ENCODE measurements around the gene SUOX.
"Not testable (repeated sequence)": the region's sequence is repeated elsewhere in the genome, so short reads cannot be mapped to it uniquely, and the experiment has no call there.

Gene SUOX

GRCh38 chr12:55985341-55985740 lies 11.7 kb upstream of the SUOX start:
- H3K4me1 ChIP-seq (ENCODE audit: control insufficient read depth, insufficient read depth, low read length), result no peaks in the 10 kb centered on the region

DNA sequence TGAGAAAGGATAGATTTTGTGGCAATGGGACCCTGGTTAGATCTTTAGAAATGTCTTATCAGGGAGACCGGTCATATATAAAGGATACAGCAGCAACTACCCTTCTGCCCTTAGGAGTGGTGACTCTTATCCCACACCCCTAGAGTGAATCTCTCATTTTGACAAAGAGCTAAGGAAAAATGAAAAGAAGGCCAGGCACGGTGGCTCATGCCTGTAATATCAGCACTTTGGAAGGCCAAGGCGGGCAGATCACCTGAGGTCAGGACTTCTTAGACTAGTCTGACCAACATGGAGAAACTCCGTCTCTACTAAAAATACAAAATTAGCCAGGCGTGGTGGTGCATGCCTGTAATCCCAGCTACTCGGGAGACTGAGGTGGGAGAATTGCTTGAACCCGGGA lies 11.1 kb upstream of the SUOX start:
- peaks cover 44% of the 10 kb centered on the region for H3K36me3 ChIP-seq (ENCODE audit: insufficient read depth, low read length)
- H3K27me3 ChIP-seq (ENCODE audit: control insufficient read depth, insufficient read depth, low read length); H3K4me2 ChIP-seq (ENCODE audit: low read length); H3K4me1 ChIP-seq (ENCODE audit: control insufficient read depth, insufficient read depth, low read length); H3K4me3 ChIP-seq (ENCODE audit: low read length); H3K9me3 ChIP-seq (replicated peaks; ENCODE audit: low read length); H3K9ac ChIP-seq (ENCODE audit: low read depth, low read length): not testable (repeated sequence)

More at GRCh38 chr12:55985341-55985740, 11.7 kb upstream of the SUOX start:
- Histone ChIP-seq H3K27me3 (ENCODE audit: control insufficient read depth, insufficient read depth, low read length) (no peaks in the 10 kb centered on the region), H3K36me3 (ENCODE audit: insufficient read depth, low read length) (peaks cover 41% of the 10 kb centered on the region), H3K9ac (ENCODE audit: low read depth, low read length) (no peak overlapping the region), H3K9me3 (replicated peaks; ENCODE audit: low read length) (no peaks in the 10 kb centered on the region), H3K4me2 (ENCODE audit: low read length) (no peak overlapping the region), H3K4me3 (ENCODE audit: low read length) (no peak overlapping the region)

GRCh38 chr12:55991110-55991509 lies 6.0 kb upstream of the SUOX start:
- Histone ChIP-seq H3K9me3 (replicated peaks; ENCODE audit: low read length) (no peaks in the 10 kb centered on the region), H3K36me3 (ENCODE audit: insufficient read depth, low read length) (peaks cover 67% of the 10 kb centered on the region), H3K4me2 (ENCODE audit: low read length) (no peak overlapping the region), H3K4me3 (ENCODE audit: low read length) (no peak overlapping the region), H3K27me3 (ENCODE audit: control insufficient read depth, insufficient read depth, low read length) (no peaks in the 10 kb centered on the region), H3K9ac (ENCODE audit: low read depth, low read length) (no peak overlapping the region), H3K4me1 (ENCODE audit: control insufficient read depth, insufficient read depth, low read length) (no peaks in the 10 kb centered on the region)

DNA sequence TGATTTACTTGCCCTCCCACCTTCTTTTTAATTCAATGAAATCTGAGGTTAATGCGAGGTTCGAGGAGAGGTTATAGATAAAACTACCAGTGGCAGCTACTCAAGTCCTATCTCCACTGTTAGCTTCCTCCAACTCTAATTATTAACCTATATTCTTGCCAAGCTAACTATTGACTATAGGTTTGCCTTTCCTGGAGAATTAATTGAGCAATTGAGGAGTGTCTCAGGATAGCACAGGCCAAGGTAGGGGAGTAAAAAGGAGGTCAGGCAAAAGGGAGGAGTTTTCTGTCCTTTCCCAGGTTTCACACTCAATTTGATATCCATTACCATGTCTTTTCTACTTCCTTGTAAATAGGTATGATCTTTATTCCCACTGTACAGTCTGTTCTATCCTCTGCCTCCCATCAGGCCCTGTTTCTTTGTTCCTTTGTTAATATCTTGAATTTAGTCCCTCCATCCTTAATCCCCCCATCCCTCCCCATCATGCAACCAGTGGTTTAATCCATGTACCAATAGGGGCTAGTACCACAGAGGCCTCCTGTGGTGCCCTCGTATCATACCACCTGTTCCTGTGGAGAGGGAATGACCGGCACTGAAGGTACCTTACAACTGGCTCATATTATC lies 3.7 kb upstream of the SUOX start:
- Histone ChIP-seq H3K4me1 (ENCODE audit: control insufficient read depth, insufficient read depth, low read length) (peaks cover 11% of the 10 kb centered on the region), H3K9ac (ENCODE audit: low read depth, low read length) (no peak overlapping the region), H3K27me3 (ENCODE audit: control insufficient read depth, insufficient read depth, low read length) (no peaks in the 10 kb centered on the region), H3K4me2 (ENCODE audit: low read length) (no peak overlapping the region), H3K36me3 (ENCODE audit: insufficient read depth, low read length) (peaks cover 59% of the 10 kb centered on the region), H3K9me3 (replicated peaks; ENCODE audit: low read length) (no peaks in the 10 kb centered on the region), H3K4me3 (ENCODE audit: low read length) (no peak overlapping the region)

- no peak overlapping the region for H3K9ac ChIP-seq (ENCODE audit: low read depth, low read length)
- H3K4me2 ChIP-seq (ENCODE audit: low read length), result no peak overlapping the region
- peaks cover 11% of the 10 kb centered on the region for H3K4me1 ChIP-seq (ENCODE audit: control insufficient read depth, insufficient read depth, low read length)
- H3K27me3 ChIP-seq (ENCODE audit: control insufficient read depth, insufficient read depth, low read length), result no peaks in the 10 kb centered on the region
- H3K4me3 ChIP-seq (ENCODE audit: low read length), result no peak overlapping the region
- peaks cover 45% of the 10 kb centered on the region for H3K36me3 ChIP-seq (ENCODE audit: insufficient read depth, low read length)
- H3K9me3 ChIP-seq (replicated peaks; ENCODE audit: low read length), result no peaks in the 10 kb centered on the region
Observed at GRCh38 chr12:55995366-55995765, 1.7 kb upstream of the SUOX start.

DNA sequence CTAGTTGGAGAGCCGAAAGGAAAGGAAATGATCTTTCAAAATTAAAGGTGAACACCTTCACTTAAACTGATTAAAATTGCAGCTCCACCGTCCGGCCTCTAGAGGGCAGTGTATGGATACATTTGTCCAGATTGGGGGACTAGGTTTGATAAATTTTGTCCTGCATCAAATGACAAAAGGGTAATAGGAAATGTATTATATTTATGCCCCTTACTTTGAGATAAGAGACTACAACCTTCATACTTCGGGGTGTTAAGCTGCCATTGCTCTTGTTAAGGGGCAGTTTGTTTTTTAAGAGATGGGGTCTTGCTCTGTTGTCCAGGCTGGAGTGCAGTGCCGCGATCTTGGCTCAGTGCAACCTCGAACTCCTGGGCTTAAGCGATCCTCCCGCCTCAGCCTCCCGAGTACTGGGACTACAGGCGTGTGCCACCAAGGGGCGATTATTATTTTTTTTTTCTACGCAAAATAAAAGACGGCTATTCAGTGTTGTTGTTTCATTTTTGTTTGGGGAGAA lies 818 bp upstream of the SUOX start:
- peaks cover 11% of the 10 kb centered on the region for H3K4me1 ChIP-seq (ENCODE audit: control insufficient read depth, insufficient read depth, low read length)
- H3K9ac ChIP-seq (ENCODE audit: low read depth, low read length), result peak overlapping the region; percentile 85
- no peaks in the 10 kb centered on the region for H3K9me3 ChIP-seq (replicated peaks; ENCODE audit: low read length)
- H3K36me3 ChIP-seq (ENCODE audit: insufficient read depth, low read length), result peaks cover 36% of the 10 kb centered on the region
- H3K4me2 ChIP-seq (ENCODE audit: low read length), result peak overlapping the region; percentile 93
- H3K27me3 ChIP-seq (ENCODE audit: control insufficient read depth, insufficient read depth, low read length), result no peaks in the 10 kb centered on the region
- H3K4me3 ChIP-seq (ENCODE audit: low read length), result peak overlapping the region; percentile 86

DNA sequence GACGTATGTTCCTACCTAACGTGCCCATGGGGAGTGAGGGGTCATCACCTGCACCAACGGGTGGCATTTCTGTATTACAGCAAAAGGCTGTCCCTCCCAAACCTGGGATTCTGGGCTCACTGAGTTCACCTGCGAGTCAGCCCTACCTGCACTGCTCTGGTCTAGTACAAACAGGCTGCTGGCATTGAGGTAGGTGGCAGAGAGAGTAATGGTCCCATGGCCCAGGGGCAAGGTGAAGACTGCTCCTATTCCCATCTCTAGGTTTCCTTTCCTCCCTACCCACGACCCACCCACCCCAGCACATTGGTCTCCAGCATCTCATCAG lies 421 bp downstream of the SUOX start:
- H3K9ac ChIP-seq (ENCODE audit: low read depth, low read length), result peak overlapping the region; percentile 85
- no peaks in the 10 kb centered on the region for H3K9me3 ChIP-seq (replicated peaks; ENCODE audit: low read length)
- no peaks in the 10 kb centered on the region for H3K27me3 ChIP-seq (ENCODE audit: control insufficient read depth, insufficient read depth, low read length)
- peaks cover 11% of the 10 kb centered on the region for H3K4me1 ChIP-seq (ENCODE audit: control insufficient read depth, insufficient read depth, low read length)
- peaks cover 26% of the 10 kb centered on the region for H3K36me3 ChIP-seq (ENCODE audit: insufficient read depth, low read length)
- H3K4me2 ChIP-seq (ENCODE audit: low read length), result peak overlapping the region; percentile 93
- H3K4me3 ChIP-seq (ENCODE audit: low read length), result peak overlapping the region; percentile 86

DNA sequence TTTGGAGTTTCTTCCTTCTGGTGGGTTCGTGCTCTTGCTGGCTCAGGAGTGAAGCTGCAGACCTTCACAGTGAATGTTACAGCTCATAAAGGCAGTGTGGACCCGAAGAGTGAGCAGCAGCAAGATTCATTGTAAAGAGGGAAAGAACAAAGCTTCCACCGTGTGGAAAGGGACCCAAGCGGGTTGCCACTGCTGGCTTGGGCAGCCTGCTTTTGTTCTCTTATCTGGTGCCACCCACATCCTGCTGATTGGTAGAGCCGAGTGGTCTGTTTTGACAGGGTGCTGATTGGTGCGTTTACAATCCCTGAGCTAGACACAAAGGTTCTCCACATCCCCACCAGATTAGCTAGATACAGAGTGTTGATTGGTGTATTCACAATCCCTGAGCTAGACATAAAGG lies 2.4 kb downstream of the SUOX start:
- not testable (repeated sequence) for H3K9me3 ChIP-seq (replicated peaks; ENCODE audit: low read length); H3K9ac ChIP-seq (ENCODE audit: low read depth, low read length); H3K4me2 ChIP-seq (ENCODE audit: low read length); H3K36me3 ChIP-seq (ENCODE audit: insufficient read depth, low read length); H3K27me3 ChIP-seq (ENCODE audit: control insufficient read depth, insufficient read depth, low read length); H3K4me3 ChIP-seq (ENCODE audit: low read length)
- H3K4me1 ChIP-seq (ENCODE audit: control insufficient read depth, insufficient read depth, low read length), result peaks cover 11% of the 10 kb centered on the region

GRCh38 chr12:55999999-56000540 lies 3.0 kb downstream of the SUOX start:
- H3K9me3 ChIP-seq (replicated peaks; ENCODE audit: low read length); H3K4me2 ChIP-seq (ENCODE audit: low read length); H3K27me3 ChIP-seq (ENCODE audit: control insufficient read depth, insufficient read depth, low read length); H3K9ac ChIP-seq (ENCODE audit: low read depth, low read length); H3K4me3 ChIP-seq (ENCODE audit: low read length); H3K36me3 ChIP-seq (ENCODE audit: insufficient read depth, low read length): not testable (repeated sequence)
- H3K4me1 ChIP-seq (ENCODE audit: control insufficient read depth, insufficient read depth, low read length), result peaks cover 11% of the 10 kb centered on the region

GRCh38 chr12:56001487-56002100 lies 4.5 kb downstream of the SUOX start:
- Histone ChIP-seq H3K4me1 (ENCODE audit: control insufficient read depth, insufficient read depth, low read length) (peaks cover 7% of the 10 kb centered on the region), H3K4me2 (ENCODE audit: low read length) (no peak overlapping the region), H3K27me3 (ENCODE audit: control insufficient read depth, insufficient read depth, low read length) (no peaks in the 10 kb centered on the region), H3K9ac (ENCODE audit: low read depth, low read length) (no peak overlapping the region), H3K9me3 (replicated peaks; ENCODE audit: low read length) (no peaks in the 10 kb centered on the region), H3K36me3 (ENCODE audit: insufficient read depth, low read length) (no peaks in the 10 kb centered on the region), H3K4me3 (ENCODE audit: low read length) (no peak overlapping the region)

DNA sequence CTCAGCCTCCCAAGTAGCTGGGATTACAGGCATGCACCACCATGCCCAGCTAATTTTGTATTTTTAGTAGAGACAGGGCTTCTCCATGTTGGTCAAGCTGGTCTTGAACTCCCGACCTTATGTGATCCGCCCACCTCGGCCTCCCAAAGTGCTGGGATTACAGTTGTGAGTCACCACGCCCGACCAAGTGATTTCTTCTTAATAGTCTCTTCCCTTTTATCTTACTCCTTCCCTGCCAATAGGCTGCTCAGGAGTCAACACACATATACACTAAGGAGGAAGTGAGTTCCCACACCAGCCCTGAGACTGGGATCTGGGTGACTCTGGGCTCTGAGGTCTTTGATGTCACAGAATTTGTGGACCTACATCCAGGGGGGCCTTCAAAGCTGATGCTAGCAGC lies 6.3 kb downstream of the SUOX start:
- H3K4me2 ChIP-seq (ENCODE audit: low read length); H3K27me3 ChIP-seq (ENCODE audit: control insufficient read depth, insufficient read depth, low read length); H3K9ac ChIP-seq (ENCODE audit: low read depth, low read length); H3K4me1 ChIP-seq (ENCODE audit: control insufficient read depth, insufficient read depth, low read length); H3K9me3 ChIP-seq (replicated peaks; ENCODE audit: low read length); H3K4me3 ChIP-seq (ENCODE audit: low read length); H3K36me3 ChIP-seq (ENCODE audit: insufficient read depth, low read length): not testable (repeated sequence)

DNA sequence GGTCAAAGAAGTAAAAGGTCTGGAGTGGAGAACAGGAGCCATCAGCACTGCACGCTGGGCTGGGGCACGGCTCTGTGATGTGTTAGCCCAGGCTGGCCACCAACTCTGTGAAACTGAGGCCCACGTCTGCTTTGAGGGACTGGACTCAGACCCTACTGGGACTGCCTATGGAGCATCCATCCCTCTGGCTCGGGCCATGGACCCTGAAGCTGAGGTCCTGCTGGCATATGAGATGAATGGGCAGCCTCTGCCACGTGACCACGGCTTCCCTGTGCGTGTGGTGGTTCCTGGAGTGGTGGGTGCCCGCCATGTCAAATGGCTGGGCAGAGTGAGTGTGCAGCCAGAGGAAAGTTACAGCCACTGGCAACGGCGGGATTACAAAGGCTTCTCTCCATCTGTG lies 7.1 kb downstream of the SUOX start:
- Histone ChIP-seq H3K4me1 (ENCODE audit: control insufficient read depth, insufficient read depth, low read length) (peaks cover 5% of the 10 kb centered on the region), H3K36me3 (ENCODE audit: insufficient read depth, low read length) (no peaks in the 10 kb centered on the region), H3K9ac (ENCODE audit: low read depth, low read length) (no peak overlapping the region), H3K4me2 (ENCODE audit: low read length) (no peak overlapping the region), H3K4me3 (ENCODE audit: low read length) (no peak overlapping the region), H3K27me3 (ENCODE audit: control insufficient read depth, insufficient read depth, low read length) (no peaks in the 10 kb centered on the region), H3K9me3 (replicated peaks; ENCODE audit: low read length) (no peaks in the 10 kb centered on the region)
